ENCODE results near the gene RIOX2.

The RIOX2 gene

DNA sequence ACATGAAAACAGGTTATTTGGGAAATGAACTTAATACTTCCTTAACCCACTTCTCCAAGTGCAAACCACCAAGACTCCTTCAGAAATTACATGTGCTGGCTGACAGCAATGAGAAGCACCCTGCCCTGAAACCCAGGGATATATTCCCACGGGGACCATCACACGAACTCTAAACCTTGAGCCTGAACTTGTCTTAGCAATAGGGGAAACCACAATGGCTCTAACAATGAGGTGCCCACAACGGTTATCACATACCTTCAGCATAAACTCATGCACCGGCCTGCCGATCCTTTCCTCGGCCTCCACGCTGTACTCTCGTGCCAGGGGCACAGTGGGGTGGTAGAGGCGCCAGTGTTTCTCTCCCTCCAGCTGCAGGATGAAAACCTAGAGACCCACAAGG is 13.4 kb downstream of the RIOX2 start:
- in situ Hi-C loops (cut with MboI; ENCODE audit: low pct_unique_long_range_greater_than_20kb, low sequenced_read_pairs, unreplicated experiment), result no loop called here
- TF ChIP-seq, protein P1, sequence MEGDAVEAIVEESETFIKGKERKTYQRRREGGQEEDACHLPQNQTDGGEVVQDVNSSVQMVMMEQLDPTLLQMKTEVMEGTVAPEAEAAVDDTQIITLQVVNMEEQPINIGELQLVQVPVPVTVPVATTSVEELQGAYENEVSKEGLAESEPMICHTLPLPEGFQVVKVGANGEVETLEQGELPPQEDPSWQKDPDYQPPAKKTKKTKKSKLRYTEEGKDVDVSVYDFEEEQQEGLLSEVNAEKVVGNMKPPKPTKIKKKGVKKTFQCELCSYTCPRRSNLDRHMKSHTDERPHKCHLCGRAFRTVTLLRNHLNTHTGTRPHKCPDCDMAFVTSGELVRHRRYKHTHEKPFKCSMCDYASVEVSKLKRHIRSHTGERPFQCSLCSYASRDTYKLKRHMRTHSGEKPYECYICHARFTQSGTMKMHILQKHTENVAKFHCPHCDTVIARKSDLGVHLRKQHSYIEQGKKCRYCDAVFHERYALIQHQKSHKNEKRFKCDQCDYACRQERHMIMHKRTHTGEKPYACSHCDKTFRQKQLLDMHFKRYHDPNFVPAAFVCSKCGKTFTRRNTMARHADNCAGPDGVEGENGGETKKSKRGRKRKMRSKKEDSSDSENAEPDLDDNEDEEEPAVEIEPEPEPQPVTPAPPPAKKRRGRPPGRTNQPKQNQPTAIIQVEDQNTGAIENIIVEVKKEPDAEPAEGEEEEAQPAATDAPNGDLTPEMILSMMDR (IDR thresholded peaks at IDR 0.05; ENCODE audit: extremely low read depth, insufficient read depth, missing control alignments), result no peak
- no peak for DNase-seq (ENCODE audit: low spot score)

- TF ChIP-seq, protein P1 (IDR thresholded peaks at IDR 0.05; ENCODE audit: extremely low read depth, insufficient read depth, missing control alignments), result no peak
- in situ Hi-C loops (cut with MboI; ENCODE audit: low pct_unique_long_range_greater_than_20kb, low sequenced_read_pairs, unreplicated experiment), result no loop called here
- no peak for DNase-seq (ENCODE audit: low spot score)
These were observed 13.8 kb downstream of the RIOX2 start for GRCh38 chr3:97958396-97958795.

- in situ Hi-C loops (cut with MboI; ENCODE audit: low pct_unique_long_range_greater_than_20kb, low sequenced_read_pairs, unreplicated experiment), result no loop called here
- TF ChIP-seq, protein P1 (IDR thresholded peaks at IDR 0.05; ENCODE audit: extremely low read depth, insufficient read depth, missing control alignments), result no peak
- DNase-seq (ENCODE audit: low spot score), result no peak
These were observed 14.5 kb downstream of the RIOX2 start for GRCh38 chr3:97957617-97958311.

- TF ChIP-seq, protein P1 (IDR thresholded peaks at IDR 0.05; ENCODE audit: extremely low read depth, insufficient read depth, missing control alignments), result no peak
- in situ Hi-C loops (cut with MboI; ENCODE audit: low pct_unique_long_range_greater_than_20kb, low sequenced_read_pairs, unreplicated experiment), result no loop called here
- no peak for DNase-seq (ENCODE audit: low spot score)
These were observed 16.2 kb downstream of the RIOX2 start for GRCh38 chr3:97956051-97956450.

- in situ Hi-C loops (cut with MboI; ENCODE audit: low pct_unique_long_range_greater_than_20kb, low sequenced_read_pairs, unreplicated experiment), result no loop called here
- TF ChIP-seq, protein P1 (IDR thresholded peaks at IDR 0.05; ENCODE audit: extremely low read depth, insufficient read depth, missing control alignments), result no peak
- DNase-seq (ENCODE audit: low spot score), result no peak
These were observed 17.9 kb downstream of the RIOX2 start for GRCh38 chr3:97954228-97954827.

GRCh38 chr3:97952872-97953271 is 19.4 kb downstream of the RIOX2 start:
- in situ Hi-C loops (cut with MboI; ENCODE audit: low pct_unique_long_range_greater_than_20kb, low sequenced_read_pairs, unreplicated experiment), result no loop called here
- no peak for DNase-seq (ENCODE audit: low spot score)
- TF ChIP-seq, protein P1 (IDR thresholded peaks at IDR 0.05; ENCODE audit: extremely low read depth, insufficient read depth, missing control alignments), result no peak
